CD4-positive, alpha-beta T cell (primary cell): ENCODE data around the gene CROCC. TPM values are rescaled to one million over a fixed set of nuclear protein-coding genes. Genes with fewer than 3 reads are reported as not detected.

Experiments used
- ATAC-seq: fragments of 200-7000 bp; cut with Tn5 transposase; one replicate; pipeline ENCODE4 v1.10.0; 2022; ENCODE audit warnings: mild to moderate bottlenecking; ENCODE audit not compliant: poor library complexity
- CTCF ChIA-PET: fragments of 350-600 bp; sonication (Branson Sonifier 250); formaldehyde crosslinking; loops from one replicate; lab custom pipeline; 2021; ENCODE audit warnings: antibody characterized with exemption, inconsistent platforms; lab: Charles Lee
- POLR2A ChIA-PET: fragments of 350-600 bp; sonication (Branson Sonifier 250); formaldehyde crosslinking; loops from one replicate; lab custom pipeline; 2021; ENCODE audit warnings: antibody characterized with exemption, inconsistent platforms; lab: Charles Lee
- DNase-seq, 14 experiments: peaks; one replicate each; pipeline ENCODE4 v3.0.0-alpha.2; 2013 to 2020; ENCODE audit warnings: mixed read lengths in 2 of 14
- H3K27ac ChIP-seq, 2 donors: one replicate each; pipeline versions ENCODE4 v1.5.1 to v1.7.0; 2013; ENCODE audit warnings: low read length in 2 of 2, low read depth in 1 of 2, mild to moderate bottlenecking in 1 of 2
- H3K27me3 ChIP-seq, 2 experiments: 1 replicate in 1 of 2; 2 replicates in 1 of 2; pipeline versions ENCODE4 v1.6.1 to v1.7.0; 2013; ENCODE audit warnings: low read length in 2 of 2, control low read depth in 1 of 2, mild to moderate bottlenecking in 1 of 2, moderate library complexity in 1 of 2; ENCODE audit not compliant: insufficient read depth in 2 of 2, control insufficient read depth in 1 of 2
- H3K36me3 ChIP-seq: one replicate; pipeline ENCODE4 v1.6.1; 2013; ENCODE audit warnings: low read length, control low read depth; ENCODE audit not compliant: insufficient read depth
- H3K4me1 ChIP-seq: one replicate; pipeline ENCODE4 v1.6.1; 2013; ENCODE audit warnings: low read length, control low read depth; ENCODE audit not compliant: insufficient read depth
- H3K4me3 ChIP-seq: one replicate; pipeline ENCODE4 v1.5.1; 2013; ENCODE audit warnings: mild to moderate bottlenecking, low read length, moderate library complexity
- H3K9me3 ChIP-seq, 2 experiments: 1 replicate in 1 of 2; 2 replicates in 1 of 2; pipeline versions ENCODE4 v1.6.1 to v1.7.0; 2013; ENCODE audit warnings: low read length in 2 of 2, mild to moderate bottlenecking in 2 of 2, control low read depth in 1 of 2, moderate library complexity in 1 of 2; ENCODE audit not compliant: control insufficient read depth in 1 of 2, insufficient read depth in 1 of 2
- H3K27ac Mint-ChIP-seq: one replicate; pipeline ENCODE4 v1.8.0; 2020; ENCODE audit warnings: mixed read lengths
- H3K27me3 Mint-ChIP-seq: one replicate; pipeline ENCODE4 v1.8.0; 2021; ENCODE audit warnings: mixed read lengths
- H3K36me3 Mint-ChIP-seq: one replicate; pipeline ENCODE4 v1.8.0; 2021; ENCODE audit warnings: low read depth, mixed read lengths
- H3K4me1 Mint-ChIP-seq: one replicate; pipeline ENCODE4 v1.8.0; 2021; ENCODE audit warnings: low read depth, mixed read lengths
- H3K4me3 Mint-ChIP-seq: one replicate; pipeline ENCODE4 v1.8.0; 2020; ENCODE audit warnings: mild to moderate bottlenecking, mixed read lengths
- H3K9me3 Mint-ChIP-seq: one replicate; pipeline ENCODE4 v1.8.0; 2020; ENCODE audit warnings: mixed read lengths
- intact Hi-C, 2 experiments: fragments of 100-400 bp; cut with DNase I in 1 of 2; cut with micrococcal nuclease in 1 of 2; formaldehyde crosslinking; loops; one replicate each; pipeline versions ENCODE4 v1.15.1 to v1.9.0; 2023 to 2025; cut with DNase I, micrococcal nuclease
- total RNA-seq, 174 experiments: library from RNA in 2 of 174; stranded (reverse) in 2 of 174; gene quantifications; one replicate each; pipeline ENCODE4 v1.2.3 and lab custom pipeline; 2021 to 2026
- TF ChIP-seq, protein P1 (sequence below): fragments of 200-600 bp; IDR thresholded peaks from one replicate; pipeline ENCODE4 v1.8.0; 2022; ENCODE audit warnings: antibody characterized with exemption, mild to moderate bottlenecking

Gene CROCC
- total RNA-seq, 2 experiments from 2014 or later: 47.4 to 49.7 TPM

DNA sequence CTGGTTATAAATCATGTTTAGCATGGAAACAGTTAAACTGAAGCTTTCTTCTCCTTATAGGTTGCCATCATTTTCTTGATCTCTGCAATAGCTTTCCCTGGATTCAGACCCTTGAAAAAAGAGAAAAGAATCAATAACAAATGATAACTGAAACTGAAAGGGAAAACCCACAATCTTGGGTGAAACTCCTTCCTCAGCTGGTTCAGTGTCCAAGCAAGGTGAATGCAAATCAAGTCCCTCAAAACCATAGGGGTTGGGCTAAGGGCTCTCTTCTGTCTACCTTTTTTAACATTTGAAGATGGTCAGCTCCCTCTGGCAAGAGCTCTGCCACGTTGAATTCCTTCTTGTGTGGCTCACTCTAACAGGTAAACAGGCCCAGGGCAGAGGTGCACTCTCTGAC, 97.1 kb downstream of the CROCC start:
- Mint-ChIP-seq H3K4me1 (no peaks in the 10 kb centered on the region), H3K27me3 (no peaks in the 10 kb centered on the region), H3K4me3 (no peak overlapping the region), H3K9me3 (no peaks in the 10 kb centered on the region), H3K27ac (no peak overlapping the region), H3K36me3 (peaks cover 61% of the 10 kb centered on the region)
- POLR2A ChIA-PET: no interaction called here
- H3K4me1 ChIP-seq: no peaks in the 10 kb centered on the region
- DNase-seq (no peak), ATAC-seq (no peak)
- H3K4me3 ChIP-seq: no peak overlapping the region
- H3K27me3 ChIP-seq: no peaks in the 10 kb centered on the region
- H3K27ac ChIP-seq: no peak overlapping the region
- TF ChIP-seq, protein P1, sequence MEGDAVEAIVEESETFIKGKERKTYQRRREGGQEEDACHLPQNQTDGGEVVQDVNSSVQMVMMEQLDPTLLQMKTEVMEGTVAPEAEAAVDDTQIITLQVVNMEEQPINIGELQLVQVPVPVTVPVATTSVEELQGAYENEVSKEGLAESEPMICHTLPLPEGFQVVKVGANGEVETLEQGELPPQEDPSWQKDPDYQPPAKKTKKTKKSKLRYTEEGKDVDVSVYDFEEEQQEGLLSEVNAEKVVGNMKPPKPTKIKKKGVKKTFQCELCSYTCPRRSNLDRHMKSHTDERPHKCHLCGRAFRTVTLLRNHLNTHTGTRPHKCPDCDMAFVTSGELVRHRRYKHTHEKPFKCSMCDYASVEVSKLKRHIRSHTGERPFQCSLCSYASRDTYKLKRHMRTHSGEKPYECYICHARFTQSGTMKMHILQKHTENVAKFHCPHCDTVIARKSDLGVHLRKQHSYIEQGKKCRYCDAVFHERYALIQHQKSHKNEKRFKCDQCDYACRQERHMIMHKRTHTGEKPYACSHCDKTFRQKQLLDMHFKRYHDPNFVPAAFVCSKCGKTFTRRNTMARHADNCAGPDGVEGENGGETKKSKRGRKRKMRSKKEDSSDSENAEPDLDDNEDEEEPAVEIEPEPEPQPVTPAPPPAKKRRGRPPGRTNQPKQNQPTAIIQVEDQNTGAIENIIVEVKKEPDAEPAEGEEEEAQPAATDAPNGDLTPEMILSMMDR: no peak
- intact Hi-C loops: no loop called here
- peaks cover 58% of the 10 kb centered on the region for H3K36me3 ChIP-seq
- CTCF ChIA-PET: interaction anchor here (1.1 kb wide), 1 partner anchor 103 kb away, joined by 3 read pairs; no protein-coding TSS in a partner anchor
- H3K9me3 ChIP-seq: no peaks in the 10 kb centered on the region

DNA sequence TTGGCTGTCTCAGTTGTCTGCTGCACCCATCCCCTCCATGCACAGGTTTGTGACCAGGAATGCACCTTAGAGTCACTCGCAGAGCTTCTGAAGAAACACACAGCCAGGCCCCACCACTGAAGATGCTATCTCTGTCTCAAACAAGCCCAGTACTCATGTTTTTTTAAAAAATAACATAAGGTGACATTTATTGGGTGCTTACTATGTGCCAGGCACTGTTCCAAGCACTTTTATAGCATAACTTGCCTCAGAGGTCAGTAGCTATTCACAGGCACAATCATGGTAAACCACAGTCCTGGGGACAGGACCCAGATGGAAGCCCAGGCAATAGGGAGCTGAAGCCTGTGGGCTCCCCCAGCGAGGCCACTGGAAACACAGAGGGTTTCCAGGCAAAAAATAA, 98.8 kb downstream of the CROCC start:
- H3K36me3 Mint-ChIP-seq: peaks cover 78% of the 10 kb centered on the region
- H3K9me3 Mint-ChIP-seq: no peaks in the 10 kb centered on the region
- H3K4me3 Mint-ChIP-seq: no peak overlapping the region
- Histone ChIP-seq H3K27me3 (no peaks in the 10 kb centered on the region), H3K36me3 (peaks cover 70% of the 10 kb centered on the region), H3K9me3 (no peaks in the 10 kb centered on the region), H3K4me1 (no peaks in the 10 kb centered on the region), H3K4me3 (no peak overlapping the region), H3K27ac (no peak overlapping the region)
- ChIA-PET POLR2A (no interaction called here), CTCF (interaction anchor here (1.2 kb wide), 1 partner anchor 69 kb away, joined by 3 read pairs; no protein-coding TSS in a partner anchor)
- no peak overlapping the region for H3K27ac Mint-ChIP-seq
- intact Hi-C loops: no loop called here
- DNase-seq: no peak
- no peaks in the 10 kb centered on the region for H3K4me1 Mint-ChIP-seq
- ATAC-seq: no peak
- TF ChIP-seq, protein P1: no peak
- no peaks in the 10 kb centered on the region for H3K27me3 Mint-ChIP-seq

DNA sequence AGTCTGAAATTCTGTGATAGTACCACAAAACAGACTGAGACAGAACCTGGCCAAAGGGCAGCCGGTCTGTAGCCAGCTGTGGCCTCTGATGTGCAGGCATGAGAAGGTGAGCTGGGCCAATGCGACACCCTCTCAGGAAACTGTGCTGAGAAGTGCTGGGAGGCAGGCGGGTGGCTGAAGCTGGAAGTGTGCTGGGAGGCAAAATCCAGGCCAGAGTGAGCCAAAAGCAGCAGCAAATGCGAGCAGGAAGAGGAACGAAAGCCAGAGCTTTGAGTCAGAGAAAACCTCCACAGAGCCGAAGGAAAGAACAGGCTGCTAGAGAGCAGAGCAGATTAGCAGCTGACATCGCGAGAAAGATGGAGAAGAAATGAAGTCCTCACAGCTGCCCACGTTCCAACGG, 100.2 kb downstream of the CROCC start:
- Mint-ChIP-seq H3K36me3 (peaks cover 89% of the 10 kb centered on the region), H3K27ac (no peak overlapping the region), H3K4me1 (no peaks in the 10 kb centered on the region), H3K27me3 (no peaks in the 10 kb centered on the region), H3K9me3 (no peaks in the 10 kb centered on the region), H3K4me3 (no peak overlapping the region)
- intact Hi-C loops: no loop called here
- DNase-seq (no peak), ATAC-seq (no peak)
- ChIA-PET POLR2A (interaction anchor here (1.6 kb wide), 1 partner anchor 23 kb away, joined by 3 read pairs; no protein-coding TSS in a partner anchor), CTCF (interaction anchor here (1.2 kb wide), 1 partner anchor 70 kb away, joined by 3 read pairs; no protein-coding TSS in a partner anchor)
- Histone ChIP-seq H3K9me3 (no peaks in the 10 kb centered on the region), H3K27ac (no peak overlapping the region), H3K27me3 (no peaks in the 10 kb centered on the region), H3K4me1 (no peaks in the 10 kb centered on the region), H3K4me3 (no peak overlapping the region), H3K36me3 (peaks cover 83% of the 10 kb centered on the region)
- TF ChIP-seq, protein P1: no peak

Other genes with a start within 250 kb of the CROCC start
- gene RNU1-4, start 181.4 kb upstream of the CROCC start, total RNA-seq: 1,000 to 10,000 TPM; 4,982 to 5,937 TPM
- 1,000 to 10,000 TPM; 4,982 to 5,937 TPM for gene RNU1-2, start 26.0 kb upstream of the CROCC start, total RNA-seq
- gene MFAP2, start 58.7 kb downstream of the CROCC start, total RNA-seq: not detected
- gene ATP13A2, start 90.0 kb downstream of the CROCC start, total RNA-seq: 10 to 100 TPM; 27.0 to 30.6 TPM
- gene SDHB, start 132.1 kb downstream of the CROCC start, total RNA-seq: 10 to 100 TPM; 53.9 to 56.2 TPM
- gene PADI2, start 197.5 kb downstream of the CROCC start, total RNA-seq: under 1 TPM; 0.25 to 0.30 TPM